AG04449 (cell line): ENCODE results near the gene PHACTR2.
"Not testable (repeated sequence)": the region's sequence is repeated elsewhere in the genome, so short reads cannot be mapped to it uniquely, and the experiment has no call there.

Experiments
- CTCF ChIA-PET: fragments of 350-600 bp; formaldehyde crosslinking; extraction: SDS; loops from one replicate; lab custom pipeline; 2021; ENCODE audit warnings: antibody characterized with exemption; lab: Yijun Ruan, JAX
- POLR2A ChIA-PET: fragments of 400-600, 350-600 bp; formaldehyde crosslinking; extraction: SDS; loops from one replicate; lab custom pipeline; 2020; ENCODE audit warnings: antibody characterized with exemption, inconsistent platforms; lab: Yijun Ruan, JAX
- DNase-seq: peaks from one replicate; pipeline ENCODE4 v3.0.0-alpha.2; 2010; ENCODE audit warnings: low read depth, low spot score
- H3K4me3 ChIP-seq: 2 replicates; pipeline ENCODE4 v1.5.1; 2011; ENCODE audit warnings: low read depth, mild to moderate bottlenecking, control low read depth, low read length
- CTCF ChIP-seq: IDR thresholded peaks from one replicate; pipeline ENCODE4 v1.5.1; 2011; ENCODE audit warnings: mild to moderate bottlenecking, moderate library complexity, low read length, control low read depth, inconsistent platforms; ENCODE audit not compliant: insufficient read depth; ENCODE audit errors: missing control alignments

PHACTR2 gene

GRCh38 chr6:143726015-143726647 lies 48.4 kb downstream of the PHACTR2 start:
- no peak for DNase-seq

GRCh38 chr6:143727035-143727434 lies 49.3 kb downstream of the PHACTR2 start:
- POLR2A ChIA-PET, result no interaction called here
- H3K4me3 ChIP-seq, result no peak overlapping the region
- CTCF ChIA-PET, result no interaction called here
- no peak for DNase-seq
- no peak for TF ChIP-seq CTCF

More at GRCh38 chr6:143726015-143726647, 48.4 kb downstream of the PHACTR2 start:
- ChIA-PET CTCF (no interaction called here), POLR2A (no interaction called here)
- TF ChIP-seq CTCF, result no peak
- no peak overlapping the region for H3K4me3 ChIP-seq

GRCh38 chr6:143731789-143732188 lies 54.0 kb downstream of the PHACTR2 start:
- ChIA-PET CTCF (interaction anchor here (1.2 kb wide), 1 partner anchor 16 kb away, joined by 3 read pairs; no protein-coding TSS in a partner anchor), POLR2A (no interaction called here)
- no peak for DNase-seq
- H3K4me3 ChIP-seq, result no peak overlapping the region
- TF ChIP-seq CTCF, result no peak

- ChIA-PET CTCF (interaction anchor here (1.2 kb wide), 1 partner anchor 17 kb away, joined by 3 read pairs; no protein-coding TSS in a partner anchor), POLR2A (no interaction called here)
- TF ChIP-seq CTCF, result no peak
- DNase-seq, result no peak
- H3K4me3 ChIP-seq, result no peak overlapping the region
Measured at GRCh38 chr6:143732536-143732935, 54.8 kb downstream of the PHACTR2 start.

GRCh38 chr6:143733510-143733909 lies 55.7 kb downstream of the PHACTR2 start:
- DNase-seq, result no peak
- ChIA-PET CTCF (no interaction called here), POLR2A (no interaction called here)
- TF ChIP-seq CTCF, result no peak
- no peak overlapping the region for H3K4me3 ChIP-seq

GRCh38 chr6:143734641-143735063 lies 56.9 kb downstream of the PHACTR2 start:
- no peak for TF ChIP-seq CTCF
- ChIA-PET POLR2A (no interaction called here), CTCF (no interaction called here)

GRCh38 chr6:143738072-143738690 lies 60.4 kb downstream of the PHACTR2 start:
- CTCF ChIA-PET, DNase-seq, H3K4me3 ChIP-seq, POLR2A ChIA-PET: not testable (repeated sequence)

More at GRCh38 chr6:143734641-143735063, 56.9 kb downstream of the PHACTR2 start:
- no peak for DNase-seq
- H3K4me3 ChIP-seq, result no peak overlapping the region
